GM23248 (cell line): ENCODE measurements around the gene BARHL1. TPM values are rescaled to one million over a fixed set of nuclear protein-coding genes. Genes with fewer than 3 reads are reported as not detected.

Experiments used
- DNase-seq: peaks from one replicate; pipeline ENCODE4 v3.0.0-alpha.2; 2015
- H2AFZ ChIP-seq: fragments of 200-600 bp; sonication (generic); 2 replicates; pipeline ENCODE4 v1.6.1; 2016; ENCODE audit warnings: antibody characterized with exemption
- H3F3A ChIP-seq: fragments of 200-600 bp; sonication (generic); 2 replicates; pipeline ENCODE4 v1.6.1; 2016; ENCODE audit warnings: mild to moderate bottlenecking, antibody characterized with exemption, mixed run types; ENCODE audit not compliant: insufficient read depth
- H3K27ac ChIP-seq: fragments of 200-600 bp; sonication (generic); 2 replicates; pipeline ENCODE4 v1.5.1; 2016; ENCODE audit warnings: mild to moderate bottlenecking
- H3K27me3 ChIP-seq: fragments of 200-600 bp; sonication (generic); replicated peaks from 2 replicates; pipeline ENCODE4 v1.6.1; 2016; ENCODE audit warnings: mild to moderate bottlenecking; ENCODE audit not compliant: insufficient read depth
- H3K36me3 ChIP-seq: fragments of 200-600 bp; sonication (generic); 2 replicates; pipeline ENCODE4 v1.6.1; 2016; ENCODE audit warnings: low read depth, mild to moderate bottlenecking
- H3K4me1 ChIP-seq: fragments of 200-600 bp; sonication (generic); 2 replicates; pipeline ENCODE4 v1.6.1; 2016; ENCODE audit warnings: mild to moderate bottlenecking; ENCODE audit not compliant: insufficient read depth
- H3K4me2 ChIP-seq: fragments of 200-600 bp; sonication (generic); one replicate; pipeline ENCODE4 v1.6.1; 2016; ENCODE audit warnings: mild to moderate bottlenecking; ENCODE audit not compliant: unreplicated experiment
- H3K4me3 ChIP-seq: fragments of 200-600 bp; sonication (generic); 2 replicates; pipeline ENCODE4 v1.5.1; 2016; ENCODE audit warnings: mild to moderate bottlenecking
- H3K79me2 ChIP-seq: fragments of 200-600 bp; sonication (generic); 2 replicates; pipeline ENCODE4 v1.6.1; 2016; ENCODE audit warnings: mild to moderate bottlenecking; ENCODE audit not compliant: insufficient read depth
- H3K9ac ChIP-seq: fragments of 200-600 bp; sonication (generic); 2 replicates; pipeline ENCODE4 v1.6.1; 2016; ENCODE audit warnings: mild to moderate bottlenecking
- H3K9me2 ChIP-seq: fragments of 200-600 bp; sonication (generic); 2 replicates; pipeline ENCODE4 v1.6.1; 2016; ENCODE audit warnings: mixed run types, mild to moderate bottlenecking, moderate library complexity; ENCODE audit not compliant: insufficient read depth
- H3K9me3 ChIP-seq: fragments of 200-600 bp; sonication (generic); one replicate; pipeline ENCODE4 v1.6.1; 2017; ENCODE audit warnings: low read depth
- H4K20me1 ChIP-seq: fragments of 200-600 bp; sonication (generic); 2 replicates; pipeline ENCODE4 v1.6.0; 2016; ENCODE audit not compliant: insufficient read depth
- EZH2 ChIP-seq: fragments of 200-600 bp; sonication (generic); IDR thresholded peaks from 2 replicates; pipeline ENCODE4 v1.6.1; 2018; ENCODE audit warnings: antibody characterized with exemption, mild to moderate bottlenecking; ENCODE audit not compliant: insufficient read depth, poor library complexity, severe bottlenecking
- EZH2phosphoT487 ChIP-seq: fragments of 200-600 bp; sonication (generic); IDR thresholded peaks from 2 replicates; pipeline ENCODE4 v1.6.1; 2018; ENCODE audit warnings: antibody characterized with exemption, moderate library complexity, mild to moderate bottlenecking, low read depth; ENCODE audit not compliant: insufficient read depth
- WGBS, 2 experiments: methylation state at CpG; one replicate each; pipeline ENCODE4 v1.1.6; 2015 to 2017; ENCODE audit warnings: low lambda C conversion rate in 2 of 2, low coverage in 1 of 2; ENCODE audit errors: missing lambda C conversion rate in 2 of 2; 5-methylcytosine and 5-hydroxymethylcytosine counted together
- in situ Hi-C: fragments of 300-500 bp; cut with MboI; formaldehyde crosslinking; loops from 2 replicates; pipeline ENCODE4 v1.15.0; 2020
- polyA plus RNA-seq: library from polyadenylated mRNA; unstranded; fragments of >200 nt; fragmentation: Nextera tagmentation; extraction: Ambion mirVana; gene quantifications from 2 replicates; pipeline ENCODE4 v1.2.1, GENCODE V29; 2016
- total RNA-seq: library from RNA; depleted of rRNA; stranded (reverse); fragments of >200 nt; shearing (Covaris generic); gene quantifications from 2 replicates; pipeline ENCODE4 v1.2.3, GENCODE V29; 2014

Gene BARHL1
- total and polyA plus RNA-seq, 2 experiments from 2014 or later: not detected

- Histone ChIP-seq H4K20me1 (no peaks in the 10 kb centered on the region), H3K4me1 (no peaks in the 10 kb centered on the region), H3K9me2 (no peaks in the 10 kb centered on the region), H3K36me3 (no peaks in the 10 kb centered on the region), H2AFZ (no peak overlapping the region), H3K27ac (no peak overlapping the region), H3K79me2 (no peaks in the 10 kb centered on the region), H3K27me3 (peaks cover 30% of the 10 kb centered on the region), H3K4me2 (no peak overlapping the region), H3K9ac (no peak overlapping the region), H3F3A (no peaks in the 10 kb centered on the region), H3K9me3 (no peaks in the 10 kb centered on the region), H3K4me3 (no peak overlapping the region)
- WGBS, 2 experiments: 49 to 51% methylated on average over 8 of the region's 8 CpGs
- no peak for DNase-seq
- in situ Hi-C loops: no loop called here
- TF ChIP-seq EZH2phosphoT487 (no peak), EZH2 (no peak)
Measured at GRCh38 chr9:132538071-132538470, 44.3 kb upstream of the BARHL1 start.

- in situ Hi-C loops: no loop called here
- Histone ChIP-seq H3K9ac (no peak overlapping the region), H3K9me2 (no peaks in the 10 kb centered on the region), H3K4me2 (no peak overlapping the region), H3F3A (no peaks in the 10 kb centered on the region), H3K79me2 (no peaks in the 10 kb centered on the region), H4K20me1 (no peaks in the 10 kb centered on the region), H3K9me3 (no peaks in the 10 kb centered on the region), H3K4me1 (no peaks in the 10 kb centered on the region), H2AFZ (no peak overlapping the region), H3K4me3 (no peak overlapping the region), H3K27ac (no peak overlapping the region), H3K36me3 (no peaks in the 10 kb centered on the region), H3K27me3 (peaks cover 33% of the 10 kb centered on the region)
- 45 to 48% methylated on average over 7 of the region's 7 CpGs for WGBS, 2 experiments
- TF ChIP-seq EZH2phosphoT487: no peak
- no peak for TF ChIP-seq EZH2
- no peak for DNase-seq
Measured at GRCh38 chr9:132539096-132539495, 43.3 kb upstream of the BARHL1 start.

GRCh38 chr9:132541051-132541450 lies 41.4 kb upstream of the BARHL1 start:
- Histone ChIP-seq H4K20me1 (no peaks in the 10 kb centered on the region), H3K79me2 (no peaks in the 10 kb centered on the region), H3K4me3 (no peak overlapping the region), H3K9me3 (no peaks in the 10 kb centered on the region), H3K27ac (no peak overlapping the region), H3K4me2 (no peak overlapping the region), H3K9ac (no peak overlapping the region), H3K36me3 (no peaks in the 10 kb centered on the region), H3K4me1 (no peaks in the 10 kb centered on the region), H3K9me2 (no peaks in the 10 kb centered on the region), H3F3A (no peaks in the 10 kb centered on the region), H2AFZ (no peak overlapping the region), H3K27me3 (peaks cover 42% of the 10 kb centered on the region)
- no peak for DNase-seq
- 57% methylated on average over 8 of the region's 8 CpGs for WGBS, 2 experiments
- TF ChIP-seq EZH2 (no peak), EZH2phosphoT487 (no peak)
- in situ Hi-C loops: no loop called here

GRCh38 chr9:132541870-132542830 lies 40.3 kb upstream of the BARHL1 start:
- Histone ChIP-seq H2AFZ (no peak overlapping the region), H3K9me3 (no peaks in the 10 kb centered on the region), H3K27ac (no peak overlapping the region), H3K4me1 (no peaks in the 10 kb centered on the region), H4K20me1 (no peaks in the 10 kb centered on the region), H3K4me3 (no peak overlapping the region), H3K27me3 (peaks cover 52% of the 10 kb centered on the region), H3K9me2 (no peaks in the 10 kb centered on the region), H3K36me3 (no peaks in the 10 kb centered on the region), H3K9ac (no peak overlapping the region), H3K4me2 (no peak overlapping the region), H3F3A (no peaks in the 10 kb centered on the region), H3K79me2 (no peaks in the 10 kb centered on the region)
- DNase-seq: no peak
- in situ Hi-C loops: no loop called here
- 52 to 56% methylated on average over 19 of the region's 19 CpGs for WGBS, 2 experiments
- TF ChIP-seq EZH2: no peak
- no peak for TF ChIP-seq EZH2phosphoT487
